Fibroblast of mammary gland (primary cell): Measurements from ENCODE around the gene DYNAP.
A peak's percentile ranks its signal among the peaks of the same experiment; 100 is the strongest.

Experiments
- DNase-seq: peaks from one replicate; pipeline ENCODE4 v3.0.0-alpha.2; 2010; ENCODE audit warnings: low read depth
- H3K4me3 ChIP-seq: 2 replicates; pipeline ENCODE4 v1.5.1; 2011; ENCODE audit warnings: low read depth, mild to moderate bottlenecking, low read length, moderate library complexity; ENCODE audit not compliant: control insufficient read depth
- CTCF ChIP-seq: conservative IDR thresholded peaks from 2 replicates; pipeline ENCODE4 v1.5.1; 2011; ENCODE audit warnings: low read depth, low read length, inconsistent platforms; ENCODE audit not compliant: control insufficient read depth, insufficient read depth

DYNAP gene

GRCh38 chr18:54626779-54627178 lies 35.7 kb downstream of the DYNAP start:
- no peak for DNase-seq
- no peak for TF ChIP-seq CTCF
- no peak overlapping the region for H3K4me3 ChIP-seq

- TF ChIP-seq CTCF, result no peak
- H3K4me3 ChIP-seq, result no peak overlapping the region
- no peak for DNase-seq
These were observed 39.9 kb downstream of the DYNAP start for GRCh38 chr18:54630963-54631362.

- no peak for TF ChIP-seq CTCF
- no peak for DNase-seq
- H3K4me3 ChIP-seq, result no peak overlapping the region
These were observed 45.2 kb downstream of the DYNAP start for GRCh38 chr18:54636217-54636616.

GRCh38 chr18:54641734-54642133 lies 50.7 kb downstream of the DYNAP start:
- no peak for TF ChIP-seq CTCF
- H3K4me3 ChIP-seq, result no peak overlapping the region
- DNase-seq, result no peak

GRCh38 chr18:54647176-54647575 lies 56.1 kb downstream of the DYNAP start:
- H3K4me3 ChIP-seq, result no peak overlapping the region
- peak; percentile 22 for DNase-seq
- TF ChIP-seq CTCF, result peak; percentile 35
